Measurements from ENCODE around the gene GSTM1.

GSTM1 gene

GRCh38 chr1:109687641-109688499 is at the start of gene GSTM1:
TSS of gene GSTM1 (plus strand) at chr1:109687817. CDS start at chr1:109687874, 57 bp downstream.
- DNase-seq (ENCODE audit: low read depth, low spot score), result no peak

GRCh38 chr1:109639063-109639840 is 48.4 kb upstream of the GSTM1 start:
- no peak for DNase-seq (ENCODE audit: low read depth, low spot score)

GRCh38 chr1:109639841-109640184 is 47.8 kb upstream of the GSTM1 start:
- peak; percentile 42 for DNase-seq (ENCODE audit: low read depth, low spot score)

- peak; percentile 85 for DNase-seq (ENCODE audit: low read depth, low spot score)
These were observed 47.2 kb upstream of the GSTM1 start for GRCh38 chr1:109640285-109640865.

- DNase-seq (ENCODE audit: low read depth, low spot score), result no peak
These were observed 46.4 kb upstream of the GSTM1 start for GRCh38 chr1:109641078-109641740.

GRCh38 chr1:109641861-109642260 is 45.8 kb upstream of the GSTM1 start:
- DNase-seq (ENCODE audit: low read depth, low spot score), result no peak

- DNase-seq (ENCODE audit: low read depth, low spot score), result no peak
These were observed 45.0 kb upstream of the GSTM1 start for GRCh38 chr1:109642626-109643025.

- DNase-seq (ENCODE audit: low read depth, low spot score), result peak; percentile 91
These were observed 44.0 kb upstream of the GSTM1 start for GRCh38 chr1:109643385-109644230.

GRCh38 chr1:109644670-109645069 is 42.9 kb upstream of the GSTM1 start:
- peak; percentile 87 for DNase-seq (ENCODE audit: low read depth, low spot score)

- no peak for DNase-seq (ENCODE audit: low read depth, low spot score)
These were observed 38.1 kb upstream of the GSTM1 start for GRCh38 chr1:109649491-109649914.

- no peak for DNase-seq (ENCODE audit: low read depth, low spot score)
These were observed 37.0 kb upstream of the GSTM1 start for GRCh38 chr1:109650609-109651008.

- no peak for DNase-seq (ENCODE audit: low read depth, low spot score)
These were observed 35.2 kb upstream of the GSTM1 start for GRCh38 chr1:109652402-109652801.

- DNase-seq (ENCODE audit: low read depth, low spot score), result no peak
These were observed 34.3 kb upstream of the GSTM1 start for GRCh38 chr1:109653306-109653705.

- no peak for DNase-seq (ENCODE audit: low read depth, low spot score)
These were observed 33.1 kb upstream of the GSTM1 start for GRCh38 chr1:109654519-109654918.

- DNase-seq (ENCODE audit: low read depth, low spot score), result peak; percentile 90
These were observed 31.8 kb upstream of the GSTM1 start, which contains the start of gene GSTM4 for GRCh38 chr1:109655615-109656519. TSS of gene GSTM4 (plus strand) at chr1:109656099. CDS start at chr1:109656390, 291 bp downstream.

- no peak for DNase-seq (ENCODE audit: low read depth, low spot score)
These were observed 30.2 kb upstream of the GSTM1 start for GRCh38 chr1:109657395-109657794.

- no peak for DNase-seq (ENCODE audit: low read depth, low spot score)
These were observed 29.6 kb upstream of the GSTM1 start for GRCh38 chr1:109657970-109658369.

- no peak for DNase-seq (ENCODE audit: low read depth, low spot score)
These were observed 29.0 kb upstream of the GSTM1 start for GRCh38 chr1:109658533-109659042.

- DNase-seq (ENCODE audit: low read depth, low spot score), result no peak
These were observed 28.5 kb upstream of the GSTM1 start for GRCh38 chr1:109659145-109659544.
